Stimulated activated CD4-positive, alpha-beta T cell treated with anti-CD3 and anti-CD28 coated beads, TNF-alpha, amount 100 ng/mL, for 48 hours (primary cell): Measurements from ENCODE around the gene CYP4F2.
"Not testable (repeated sequence)": the region's sequence is repeated elsewhere in the genome, so short reads cannot be mapped to it uniquely, and the experiment has no call there.

Experiments used
- DNase-seq, 3 donors: peaks; one replicate each; pipeline ENCODE4 v3.0.0-alpha.2; 2020; ENCODE audit warnings: low read depth in 3 of 3

CYP4F2 gene

GRCh38 chr19:15897738-15898276 is at the start of gene CYP4F2:
Gene CYP4F2 (minus strand): TSS chr19:15898074. CDS start chr19:15897611, 463 bp downstream.
- DNase-seq: no peak

GRCh38 chr19:15945301-15945700 is 47.4 kb upstream of the CYP4F2 start:
- DNase-seq: no peak

GRCh38 chr19:15944401-15944800 is 46.5 kb upstream of the CYP4F2 start:
- no peak for DNase-seq

- DNase-seq: no peak
Measured at GRCh38 chr19:15937771-15938170, 39.9 kb upstream of the CYP4F2 start.

GRCh38 chr19:15936950-15937349 is 39.1 kb upstream of the CYP4F2 start:
- no peak for DNase-seq

- no peak for DNase-seq
Measured at GRCh38 chr19:15936173-15936572, 38.3 kb upstream of the CYP4F2 start.

- DNase-seq: no peak
Measured at GRCh38 chr19:15935167-15935702, 37.4 kb upstream of the CYP4F2 start.

GRCh38 chr19:15934332-15935078 is 36.6 kb upstream of the CYP4F2 start, which contains the start of gene CYP4F11:
Gene CYP4F11 (minus strand): TSS chr19:15934529. CDS start chr19:15934408, 121 bp downstream.
- DNase-seq: no peak

- peak in 1 of 3 donors; percentile 32 for DNase-seq
Measured at GRCh38 chr19:15933761-15934331, 36.0 kb upstream of the CYP4F2 start.

- no peak for DNase-seq
Measured at GRCh38 chr19:15928321-15928720, 30.4 kb upstream of the CYP4F2 start.

GRCh38 chr19:15926484-15926883 is 28.6 kb upstream of the CYP4F2 start:
- DNase-seq: no peak

- DNase-seq: no peak
Measured at GRCh38 chr19:15923702-15924101, 25.8 kb upstream of the CYP4F2 start.

- no peak for DNase-seq
Measured at GRCh38 chr19:15922021-15922420, 24.1 kb upstream of the CYP4F2 start.

- DNase-seq: no peak
Measured at GRCh38 chr19:15919243-15919642, 21.4 kb upstream of the CYP4F2 start.

- no peak for DNase-seq
Measured at GRCh38 chr19:15915109-15915508, 17.2 kb upstream of the CYP4F2 start.

- DNase-seq: no peak
Measured at GRCh38 chr19:15913830-15914229, 16.0 kb upstream of the CYP4F2 start.

- no peak for DNase-seq
Measured at GRCh38 chr19:15913384-15913783, 15.5 kb upstream of the CYP4F2 start.

- no peak for DNase-seq
Measured at GRCh38 chr19:15911599-15912235, 13.8 kb upstream of the CYP4F2 start.

GRCh38 chr19:15905026-15905425 is 7.2 kb upstream of the CYP4F2 start:
- no peak for DNase-seq

GRCh38 chr19:15902898-15903297 is 5.0 kb upstream of the CYP4F2 start:
- DNase-seq: not testable (repeated sequence)

- no peak for DNase-seq
Measured at GRCh38 chr19:15902254-15902653, 4.4 kb upstream of the CYP4F2 start.

- DNase-seq: no peak
Measured at GRCh38 chr19:15900504-15900903, 2.6 kb upstream of the CYP4F2 start.
